OCI-LY3 (cell line): ENCODE measurements around the gene ANK3.
A peak's percentile ranks its signal among the peaks of the same experiment; 100 is the strongest.

Source experiments
- H2AFZ ChIP-seq: fragments of 200-600, 300-600 bp; shearing (Covaris generic); 2 replicates; pipeline ENCODE4 v1.6.0; 2014; ENCODE audit warnings: antibody characterized with exemption, low read depth, low read length
- H3K27ac ChIP-seq: fragments of 200-600, 300-600 bp; sonication (generic); 2 replicates; pipeline ENCODE4 v1.5.1; 2014; ENCODE audit warnings: mild to moderate bottlenecking, low read length, moderate library complexity, mixed read lengths
- H3K27me3 ChIP-seq: fragments of 200-600, 300-600 bp; sonication (generic); 2 replicates; pipeline ENCODE4 v1.6.1; 2014; ENCODE audit warnings: low read depth, low read length, mixed read lengths
- H3K36me3 ChIP-seq: fragments of 200-600, 300-600 bp; sonication (generic); replicated peaks from 2 replicates; pipeline ENCODE3; 2014; ENCODE audit warnings: low read depth, low read length, mixed read lengths
- H3K4me1 ChIP-seq: fragments of 300-600, 200-600 bp; sonication (generic); 2 replicates; pipeline ENCODE4 v1.6.1; 2014; ENCODE audit warnings: low read length, mixed read lengths
- H3K4me2 ChIP-seq: fragments of 200-600, 300-600 bp; sonication (generic); 2 replicates; pipeline ENCODE4 v1.6.1; 2014; ENCODE audit warnings: low read length, mixed read lengths
- H3K4me3 ChIP-seq: fragments of 300-600, 200-600 bp; sonication (generic); 2 replicates; pipeline ENCODE4 v1.5.1; 2014; ENCODE audit warnings: antibody characterized with exemption, mild to moderate bottlenecking, low read length, moderate library complexity
- H3K79me2 ChIP-seq: fragments of 300-600, 200-600 bp; shearing (Covaris generic); 2 replicates; pipeline ENCODE4 v1.6.1; 2014; ENCODE audit warnings: mild to moderate bottlenecking, low read length, mixed read lengths
- H3K9ac ChIP-seq: fragments of 300-600, 200-600 bp; shearing (Covaris generic); 2 replicates; pipeline ENCODE4 v1.6.0; 2014; ENCODE audit warnings: mild to moderate bottlenecking, low read length, moderate library complexity
- H3K9me3 ChIP-seq: fragments of 200-600, 300-600 bp; shearing (Covaris generic); 2 replicates; pipeline ENCODE4 v1.6.1; 2014; ENCODE audit warnings: low read length, mixed read lengths; ENCODE audit not compliant: insufficient read depth
- H4K20me1 ChIP-seq: fragments of 200-600, 300-600 bp; sonication (generic); 2 replicates; pipeline ENCODE4 v1.6.1; 2016; ENCODE audit warnings: low read length, mixed read lengths; ENCODE audit not compliant: insufficient read depth
- EZH2phosphoT487 ChIP-seq: fragments of 200-600 bp; shearing (Covaris generic); IDR thresholded peaks from 2 replicates; pipeline ENCODE4 v1.6.1; 2018; ENCODE audit warnings: antibody characterized with exemption, mixed run types, low read depth
- TF ChIP-seq, protein P1 (sequence below): fragments of 200-600, 300-600 bp; sonication (generic); IDR thresholded peaks from 2 replicates; pipeline ENCODE4 v1.5.1; 2014; ENCODE audit warnings: antibody characterized with exemption, low read length, low read depth

Gene ANK3

DNA sequence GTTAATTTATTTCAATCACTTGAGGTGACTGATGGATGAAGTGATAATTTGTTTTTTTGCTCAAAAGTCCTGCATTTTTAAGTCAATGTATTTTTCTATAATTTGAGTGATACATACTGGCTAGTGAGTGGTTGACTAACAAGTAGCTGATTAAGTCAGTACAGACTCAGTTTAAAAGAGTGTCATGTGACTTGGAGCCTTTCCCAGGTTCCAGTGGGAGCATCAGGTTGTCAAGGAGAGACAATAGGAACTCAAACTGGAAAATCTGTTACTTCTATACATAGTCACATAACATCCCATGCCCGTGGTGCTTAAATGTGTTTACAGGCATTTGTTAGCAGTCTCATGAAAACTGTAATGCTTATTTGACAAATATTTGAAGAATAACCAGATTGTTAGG lies 154.7 kb downstream of the ANK3 start:
- H3K36me3 ChIP-seq, result no peaks in the 10 kb centered on the region
- peaks cover 56% of the 10 kb centered on the region for H3K4me1 ChIP-seq
- H3K9me3 ChIP-seq, result no peaks in the 10 kb centered on the region; the same call in 1 of the 2 replicates
- H3K9ac ChIP-seq, result no peak overlapping the region
- no peak for TF ChIP-seq EZH2phosphoT487
- TF ChIP-seq, protein P1, sequence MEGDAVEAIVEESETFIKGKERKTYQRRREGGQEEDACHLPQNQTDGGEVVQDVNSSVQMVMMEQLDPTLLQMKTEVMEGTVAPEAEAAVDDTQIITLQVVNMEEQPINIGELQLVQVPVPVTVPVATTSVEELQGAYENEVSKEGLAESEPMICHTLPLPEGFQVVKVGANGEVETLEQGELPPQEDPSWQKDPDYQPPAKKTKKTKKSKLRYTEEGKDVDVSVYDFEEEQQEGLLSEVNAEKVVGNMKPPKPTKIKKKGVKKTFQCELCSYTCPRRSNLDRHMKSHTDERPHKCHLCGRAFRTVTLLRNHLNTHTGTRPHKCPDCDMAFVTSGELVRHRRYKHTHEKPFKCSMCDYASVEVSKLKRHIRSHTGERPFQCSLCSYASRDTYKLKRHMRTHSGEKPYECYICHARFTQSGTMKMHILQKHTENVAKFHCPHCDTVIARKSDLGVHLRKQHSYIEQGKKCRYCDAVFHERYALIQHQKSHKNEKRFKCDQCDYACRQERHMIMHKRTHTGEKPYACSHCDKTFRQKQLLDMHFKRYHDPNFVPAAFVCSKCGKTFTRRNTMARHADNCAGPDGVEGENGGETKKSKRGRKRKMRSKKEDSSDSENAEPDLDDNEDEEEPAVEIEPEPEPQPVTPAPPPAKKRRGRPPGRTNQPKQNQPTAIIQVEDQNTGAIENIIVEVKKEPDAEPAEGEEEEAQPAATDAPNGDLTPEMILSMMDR, result no peak
- H3K4me3 ChIP-seq, result peak overlapping the region; percentile 24; the same call in 1 of the 2 replicates
- H3K79me2 ChIP-seq, result no peaks in the 10 kb centered on the region
- H4K20me1 ChIP-seq, result no peaks in the 10 kb centered on the region
- H3K27ac ChIP-seq, result no peak overlapping the region
- H2AFZ ChIP-seq, result no peak overlapping the region
- H3K27me3 ChIP-seq, result no peaks in the 10 kb centered on the region
- peak overlapping the region; percentile 47 for H3K4me2 ChIP-seq

DNA sequence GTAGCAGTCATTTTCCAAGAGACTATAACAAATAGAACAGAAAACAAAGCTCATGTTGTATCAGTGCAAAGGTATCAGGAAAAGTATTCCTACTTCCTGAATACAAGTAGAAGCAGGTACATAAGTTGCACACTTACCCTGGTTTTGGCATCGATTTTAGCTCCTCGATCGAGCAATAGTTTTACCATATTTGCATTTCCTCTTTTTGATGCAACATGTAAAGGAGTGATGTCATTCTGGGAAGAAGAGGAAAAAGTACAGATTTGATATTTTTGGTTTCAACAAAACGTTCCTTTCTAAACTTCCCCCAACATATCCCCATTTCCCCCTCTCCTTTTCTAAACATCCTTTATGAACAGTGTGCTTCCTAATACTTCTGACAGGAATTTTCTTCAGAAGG lies 155.1 kb downstream of the ANK3 start:
- H3K4me2 ChIP-seq, result peak overlapping the region; percentile 47
- no peaks in the 10 kb centered on the region for H3K79me2 ChIP-seq
- H3K4me3 ChIP-seq, result peak overlapping the region; percentile 24

DNA sequence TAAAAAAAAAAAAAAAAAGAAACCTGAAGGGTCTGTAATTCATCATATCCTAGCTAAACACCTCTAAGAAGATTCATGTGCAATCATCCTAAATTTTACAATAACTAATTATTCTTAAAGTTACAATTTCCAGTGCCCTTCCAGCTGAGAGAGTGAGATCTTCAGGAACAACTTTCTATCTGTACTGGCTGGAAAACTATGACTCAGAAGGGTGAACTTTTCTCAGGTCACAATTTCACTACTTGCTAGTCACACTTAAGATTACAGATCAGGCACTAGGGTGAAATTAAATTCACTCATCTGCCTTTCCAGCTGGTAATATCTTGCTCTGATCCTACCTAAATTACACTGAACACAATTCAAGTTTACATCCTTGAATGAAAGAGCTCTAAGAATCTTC lies 158.8 kb downstream of the ANK3 start:
- Histone ChIP-seq H3K4me2 (no peak overlapping the region), H3K4me1 (peaks cover 41% of the 10 kb centered on the region), H3K79me2 (no peaks in the 10 kb centered on the region), H3K27ac (no peak overlapping the region), H2AFZ (no peak overlapping the region), H4K20me1 (no peaks in the 10 kb centered on the region), H3K4me3 (no peak overlapping the region), H3K9ac (no peak overlapping the region), H3K27me3 (no peaks in the 10 kb centered on the region), H3K36me3 (no peaks in the 10 kb centered on the region), H3K9me3 (no peaks in the 10 kb centered on the region)
- TF ChIP-seq, protein P1, result no peak
- no peak for TF ChIP-seq EZH2phosphoT487

More for the DNA sequence above, 155.1 kb downstream of the ANK3 start:
- H3K9ac ChIP-seq, result no peak overlapping the region
- H4K20me1 ChIP-seq, result no peaks in the 10 kb centered on the region
- H3K4me1 ChIP-seq, result peaks cover 60% of the 10 kb centered on the region
- H3K9me3 ChIP-seq, result no peaks in the 10 kb centered on the region; the same call in 1 of the 2 replicates
- TF ChIP-seq, protein P1, result no peak
- TF ChIP-seq EZH2phosphoT487, result no peak
- H2AFZ ChIP-seq, result no peak overlapping the region
- no peak overlapping the region for H3K27ac ChIP-seq
- no peaks in the 10 kb centered on the region for H3K36me3 ChIP-seq
- H3K27me3 ChIP-seq, result no peaks in the 10 kb centered on the region

DNA sequence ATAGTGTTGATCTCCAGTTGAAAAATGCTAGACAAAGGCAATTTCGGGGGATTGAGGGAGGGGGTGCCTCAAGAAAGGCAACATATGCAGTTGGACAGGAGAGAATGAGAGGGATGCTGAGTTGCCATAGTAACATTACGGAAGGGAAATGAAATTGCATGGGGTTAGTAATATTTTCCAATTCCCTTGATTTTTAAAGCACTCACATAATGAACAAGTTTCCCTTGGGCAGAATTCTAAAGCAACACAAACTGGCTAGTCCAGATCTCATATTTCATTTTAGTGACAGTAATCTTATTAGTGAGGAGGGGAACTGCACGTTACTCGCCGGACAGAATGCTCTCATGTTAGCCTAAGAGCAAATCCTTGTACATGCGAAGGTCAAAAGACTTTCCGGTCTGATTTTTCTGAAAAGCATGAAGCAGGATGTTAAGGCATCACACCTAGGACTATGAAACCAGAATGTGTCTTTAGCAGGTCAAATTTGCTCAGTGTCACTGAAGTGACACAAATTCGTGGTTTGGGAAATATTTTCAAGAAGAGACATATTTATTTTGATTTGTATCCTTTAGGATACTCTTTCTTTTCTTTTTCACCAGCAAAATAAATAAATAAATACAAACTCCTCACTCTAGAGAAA lies 165.5 kb downstream of the ANK3 start:
- H2AFZ ChIP-seq, result no peak overlapping the region
- TF ChIP-seq, protein P1, result no peak
- TF ChIP-seq EZH2phosphoT487, result no peak
- H3K36me3 ChIP-seq, result no peaks in the 10 kb centered on the region
- H4K20me1 ChIP-seq, result no peaks in the 10 kb centered on the region
- H3K4me3 ChIP-seq, result no peak overlapping the region
- H3K79me2 ChIP-seq, result no peaks in the 10 kb centered on the region
- no peak overlapping the region for H3K4me2 ChIP-seq
- H3K9ac ChIP-seq, result no peak overlapping the region
- no peak overlapping the region for H3K27ac ChIP-seq
- H3K4me1 ChIP-seq, result peaks cover 7% of the 10 kb centered on the region
- H3K27me3 ChIP-seq, result no peaks in the 10 kb centered on the region
- H3K9me3 ChIP-seq, result no peaks in the 10 kb centered on the region
